Measurements from ENCODE around the gene TEX35. TPM values are rescaled to one million over a fixed set of nuclear protein-coding genes. Genes with fewer than 3 reads are reported as not detected.

Gene TEX35
- not detected for total RNA-seq
- polyA plus RNA-seq: not detected
- long read RNA-seq, donor 1: 0 reads
- long read RNA-seq, donor 2: 0 reads

DNA sequence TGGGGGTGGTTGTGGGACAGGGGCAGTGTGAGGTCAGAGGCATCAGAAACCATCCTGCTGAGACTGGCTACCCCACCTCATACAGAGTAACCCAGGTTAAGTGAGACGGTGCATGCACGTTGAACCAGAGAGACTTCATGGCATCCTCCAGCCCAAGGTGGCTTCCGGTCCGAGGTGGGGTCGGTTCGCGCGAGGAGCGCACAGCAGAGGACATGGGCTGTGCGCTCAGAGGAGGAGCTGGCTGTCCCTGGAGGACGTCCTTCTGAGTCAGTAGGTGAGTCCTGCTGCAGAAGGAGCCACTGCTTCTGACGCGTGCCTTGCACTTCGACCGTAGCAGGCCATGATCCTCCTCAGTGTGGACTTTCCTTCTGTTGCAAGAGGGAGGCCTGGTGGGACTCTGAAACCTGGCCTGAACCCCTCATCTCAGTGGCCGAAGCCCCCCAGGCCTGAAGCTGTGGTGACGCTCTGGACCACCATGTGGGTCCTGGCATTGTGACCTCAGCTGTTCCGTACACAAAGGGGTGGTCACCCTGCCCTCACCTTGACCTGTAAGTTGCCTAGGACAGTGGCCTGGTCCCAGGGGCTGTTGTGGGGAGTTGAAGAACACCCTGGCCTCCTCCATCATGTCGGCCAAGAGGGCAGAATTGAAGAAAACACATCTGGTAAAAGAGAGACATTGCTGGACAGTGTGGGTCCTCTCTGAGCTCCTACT lies at the start of gene TEX35:
TEX35 (plus strand) TSS at position 544 of the 712 bp plus-strand sequence; CDS start at position 624, 80 bp downstream.
- Histone ChIP-seq H3K4me3 (ENCODE audit: low read length in 2 of 2) (no peak within 1 kb of the TSS), H3K27ac (ENCODE audit: low read depth in 1 of 2, low read length in 2 of 2) (no peak within 1 kb of the TSS), H3K9me3 (ENCODE audit: control insufficient read depth, low read length) (no peaks in the 10 kb centered on the region), H3K4me1 (ENCODE audit: control insufficient read depth in 1 of 2, insufficient read depth in 2 of 2, low read length in 2 of 2) (no peaks in the 10 kb centered on the region), H3K36me3 (ENCODE audit: control insufficient read depth in 1 of 2, insufficient read depth in 2 of 2, low read length in 1 of 2) (no peaks in the 10 kb centered on the region), H3K27me3 (ENCODE audit: control insufficient read depth in 1 of 2, insufficient read depth in 2 of 2, low read length in 1 of 2) (no peaks in the 10 kb centered on the region)
- intact Hi-C loops (cut with DNase I): no loop called here
- 96 to 98% methylated on average over 19 of the region's 19 CpGs for WGBS, 2 donors
- ATAC-seq (ENCODE audit: low FRiP score): no peak
- DNase-seq: peak in 1 of 2 donors; percentile 65

- no peaks in the 10 kb centered on the region for H3K9me3 ChIP-seq (ENCODE audit: control insufficient read depth, low read length)
- H3K27me3 ChIP-seq (ENCODE audit: control insufficient read depth in 1 of 2, insufficient read depth in 2 of 2, low read length in 1 of 2): no peaks in the 10 kb centered on the region
- WGBS, 2 donors: 70 to 87% methylated on average over 1 of the region's 1 CpG
- no peak for ATAC-seq (ENCODE audit: low FRiP score)
- no peak for DNase-seq
- no peak overlapping the region for H3K4me3 ChIP-seq (ENCODE audit: low read length in 2 of 2)
- no peaks in the 10 kb centered on the region for H3K4me1 ChIP-seq (ENCODE audit: control insufficient read depth in 1 of 2, insufficient read depth in 2 of 2, low read length in 2 of 2)
- intact Hi-C loops (cut with DNase I): no loop called here
- no peak overlapping the region for H3K27ac ChIP-seq (ENCODE audit: low read depth in 1 of 2, low read length in 2 of 2)
- peaks cover 0 to 6% of the 10 kb centered on the region in 2 donors for H3K36me3 ChIP-seq (ENCODE audit: control insufficient read depth in 1 of 2, insufficient read depth in 2 of 2, low read length in 1 of 2)
These were observed 48.8 kb upstream of the TEX35 start for GRCh38 chr1:178464141-178464540.

GRCh38 chr1:178464566-178464965 lies 48.3 kb upstream of the TEX35 start:
- Histone ChIP-seq H3K36me3 (ENCODE audit: control insufficient read depth in 1 of 2, insufficient read depth in 2 of 2, low read length in 1 of 2) (peaks cover 4 to 6% of the 10 kb centered on the region in 2 donors), H3K9me3 (ENCODE audit: control insufficient read depth, low read length) (no peaks in the 10 kb centered on the region), H3K27ac (ENCODE audit: low read depth in 1 of 2, low read length in 2 of 2) (no peak overlapping the region), H3K4me1 (ENCODE audit: control insufficient read depth in 1 of 2, insufficient read depth in 2 of 2, low read length in 2 of 2) (no peaks in the 10 kb centered on the region), H3K27me3 (ENCODE audit: control insufficient read depth in 1 of 2, insufficient read depth in 2 of 2, low read length in 1 of 2) (no peaks in the 10 kb centered on the region), H3K4me3 (ENCODE audit: low read length in 2 of 2) (no peak overlapping the region)
- ATAC-seq (ENCODE audit: low FRiP score) (no peak), DNase-seq (no peak)
- intact Hi-C loops (cut with DNase I): no loop called here

DNA sequence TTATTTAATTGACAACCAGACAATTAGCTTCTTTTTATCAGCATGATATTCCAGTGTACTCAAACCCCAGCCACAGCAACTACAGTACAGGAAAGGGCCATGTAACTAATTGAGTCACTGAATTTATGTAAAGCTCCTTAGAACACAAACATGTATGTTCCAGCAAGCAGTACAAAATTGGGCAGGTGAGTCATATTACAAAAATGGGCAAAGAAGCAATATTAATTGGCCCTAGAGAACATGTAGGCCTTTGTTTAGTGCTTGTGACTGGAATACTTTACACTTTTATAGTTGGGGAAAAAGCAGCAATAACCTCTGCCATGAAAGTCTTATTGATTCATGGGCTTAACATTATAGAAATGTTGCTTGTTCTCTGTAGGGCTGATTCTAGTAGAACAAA lies 47.9 kb upstream of the TEX35 start:
- peaks cover 4 to 6% of the 10 kb centered on the region in 2 donors for H3K36me3 ChIP-seq (ENCODE audit: control insufficient read depth in 1 of 2, insufficient read depth in 2 of 2, low read length in 1 of 2)
- no peaks in the 10 kb centered on the region for H3K27me3 ChIP-seq (ENCODE audit: control insufficient read depth in 1 of 2, insufficient read depth in 2 of 2, low read length in 1 of 2)
- no peak overlapping the region for H3K4me3 ChIP-seq (ENCODE audit: low read length in 2 of 2)
- H3K9me3 ChIP-seq (ENCODE audit: control insufficient read depth, low read length): no peaks in the 10 kb centered on the region
- no peaks in the 10 kb centered on the region for H3K4me1 ChIP-seq (ENCODE audit: control insufficient read depth in 1 of 2, insufficient read depth in 2 of 2, low read length in 2 of 2)
- DNase-seq: no peak
- H3K27ac ChIP-seq (ENCODE audit: low read depth in 1 of 2, low read length in 2 of 2): no peak overlapping the region
- no peak for ATAC-seq (ENCODE audit: low FRiP score)
- intact Hi-C loops (cut with DNase I): no loop called here

- intact Hi-C loops (cut with DNase I): no loop called here
- H3K4me3 ChIP-seq (ENCODE audit: low read length in 2 of 2): no peak overlapping the region
- H3K27ac ChIP-seq (ENCODE audit: low read depth in 1 of 2, low read length in 2 of 2): no peak overlapping the region
- ATAC-seq (ENCODE audit: low FRiP score): no peak
- H3K27me3 ChIP-seq (ENCODE audit: control insufficient read depth in 1 of 2, insufficient read depth in 2 of 2, low read length in 1 of 2): no peaks in the 10 kb centered on the region
- H3K9me3 ChIP-seq (ENCODE audit: control insufficient read depth, low read length): no peaks in the 10 kb centered on the region
- peaks cover 4 to 7% of the 10 kb centered on the region in 2 donors for H3K36me3 ChIP-seq (ENCODE audit: control insufficient read depth in 1 of 2, insufficient read depth in 2 of 2, low read length in 1 of 2)
- H3K4me1 ChIP-seq (ENCODE audit: control insufficient read depth in 1 of 2, insufficient read depth in 2 of 2, low read length in 2 of 2): no peaks in the 10 kb centered on the region
- DNase-seq: no peak
These were observed 45.1 kb upstream of the TEX35 start for GRCh38 chr1:178467837-178468236.

GRCh38 chr1:178470411-178470960 lies 42.4 kb upstream of the TEX35 start:
- intact Hi-C loops (cut with DNase I): no loop called here
- H3K4me1 ChIP-seq (ENCODE audit: control insufficient read depth in 1 of 2, insufficient read depth in 2 of 2, low read length in 2 of 2): no peaks in the 10 kb centered on the region
- ATAC-seq (ENCODE audit: low FRiP score): no peak
- no peaks in the 10 kb centered on the region for H3K27me3 ChIP-seq (ENCODE audit: control insufficient read depth in 1 of 2, insufficient read depth in 2 of 2, low read length in 1 of 2)
- no peak overlapping the region for H3K4me3 ChIP-seq (ENCODE audit: low read length in 2 of 2)
- H3K27ac ChIP-seq (ENCODE audit: low read depth in 1 of 2, low read length in 2 of 2): no peak overlapping the region
- no peak for DNase-seq
- peaks cover 6 to 10% of the 10 kb centered on the region in 2 donors for H3K36me3 ChIP-seq (ENCODE audit: control insufficient read depth in 1 of 2, insufficient read depth in 2 of 2, low read length in 1 of 2)
- H3K9me3 ChIP-seq (ENCODE audit: control insufficient read depth, low read length): no peaks in the 10 kb centered on the region
- WGBS, 2 donors: 83 to 87% methylated on average over 5 of the region's 5 CpGs

DNA sequence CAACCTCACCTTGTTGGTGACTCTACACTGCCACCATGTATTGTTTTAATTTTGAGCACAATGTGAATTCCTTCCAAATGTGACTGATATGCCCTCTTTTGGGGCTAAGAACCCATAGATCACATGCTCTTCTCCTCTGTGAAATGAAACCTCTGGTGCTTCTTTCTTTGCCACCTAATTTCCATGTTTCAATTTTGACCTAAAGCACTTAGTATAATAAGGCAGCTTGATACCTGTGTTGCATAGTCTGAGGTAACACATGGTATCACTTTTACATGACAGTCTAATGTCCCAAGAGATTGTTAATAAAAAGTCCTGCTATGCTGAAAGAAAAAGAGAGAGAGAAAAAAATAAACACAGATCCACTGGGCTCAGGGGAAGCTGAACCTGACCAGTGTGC lies 40.4 kb upstream of the TEX35 start:
- H3K4me3 ChIP-seq (ENCODE audit: low read length in 2 of 2): no peak overlapping the region
- DNase-seq: no peak
- no peaks in the 10 kb centered on the region for H3K27me3 ChIP-seq (ENCODE audit: control insufficient read depth in 1 of 2, insufficient read depth in 2 of 2, low read length in 1 of 2)
- H3K4me1 ChIP-seq (ENCODE audit: control insufficient read depth in 1 of 2, insufficient read depth in 2 of 2, low read length in 2 of 2): no peaks in the 10 kb centered on the region
- intact Hi-C loops (cut with DNase I): no loop called here
- peaks cover 6 to 7% of the 10 kb centered on the region in 2 donors for H3K36me3 ChIP-seq (ENCODE audit: control insufficient read depth in 1 of 2, insufficient read depth in 2 of 2, low read length in 1 of 2)
- no peak for ATAC-seq (ENCODE audit: low FRiP score)
- no peak overlapping the region for H3K27ac ChIP-seq (ENCODE audit: low read depth in 1 of 2, low read length in 2 of 2)
- H3K9me3 ChIP-seq (ENCODE audit: control insufficient read depth, low read length): no peaks in the 10 kb centered on the region

GRCh38 chr1:178477373-178477772 lies 35.5 kb upstream of the TEX35 start:
- no peaks in the 10 kb centered on the region for H3K4me1 ChIP-seq (ENCODE audit: control insufficient read depth in 1 of 2, insufficient read depth in 2 of 2, low read length in 2 of 2)
- ATAC-seq (ENCODE audit: low FRiP score) (no peak), DNase-seq (no peak)
- H3K27ac ChIP-seq (ENCODE audit: low read depth in 1 of 2, low read length in 2 of 2): no peak overlapping the region
- peaks cover 3 to 4% of the 10 kb centered on the region in 2 donors for H3K36me3 ChIP-seq (ENCODE audit: control insufficient read depth in 1 of 2, insufficient read depth in 2 of 2, low read length in 1 of 2)
- H3K9me3 ChIP-seq (ENCODE audit: control insufficient read depth, low read length): no peaks in the 10 kb centered on the region
- intact Hi-C loops (cut with DNase I): no loop called here
- H3K27me3 ChIP-seq (ENCODE audit: control insufficient read depth in 1 of 2, insufficient read depth in 2 of 2, low read length in 1 of 2): no peaks in the 10 kb centered on the region
- 82 to 83% methylated on average over 4 of the region's 4 CpGs for WGBS, 2 donors
- no peak overlapping the region for H3K4me3 ChIP-seq (ENCODE audit: low read length in 2 of 2)

DNA sequence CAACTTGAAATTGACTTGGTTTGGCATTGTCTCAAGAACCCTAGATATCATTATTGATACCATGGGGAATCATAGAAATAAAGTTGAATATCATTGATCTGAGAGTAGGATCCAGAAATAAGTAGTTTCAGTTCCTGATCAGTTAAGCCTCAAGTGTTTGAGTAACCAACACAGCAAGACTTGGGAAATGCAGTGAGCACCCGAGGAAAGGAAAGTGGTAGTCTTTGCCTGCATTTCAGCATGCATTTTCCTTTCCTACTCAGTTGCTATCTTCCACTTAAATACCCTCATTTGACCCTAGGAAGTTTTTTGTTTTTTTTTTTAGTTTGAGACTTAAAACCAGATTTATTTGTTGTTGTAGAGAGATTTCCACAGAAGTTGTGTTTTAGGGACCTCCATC lies 35.1 kb upstream of the TEX35 start:
- DNase-seq: no peak
- 46 to 63% methylated on average over 1 of the region's 1 CpG for WGBS, 2 donors
- Histone ChIP-seq H3K36me3 (ENCODE audit: control insufficient read depth in 1 of 2, insufficient read depth in 2 of 2, low read length in 1 of 2) (peaks cover 3 to 4% of the 10 kb centered on the region in 2 donors), H3K4me3 (ENCODE audit: low read length in 2 of 2) (no peak overlapping the region), H3K27ac (ENCODE audit: low read depth in 1 of 2, low read length in 2 of 2) (no peak overlapping the region), H3K27me3 (ENCODE audit: control insufficient read depth in 1 of 2, insufficient read depth in 2 of 2, low read length in 1 of 2) (no peaks in the 10 kb centered on the region), H3K4me1 (ENCODE audit: control insufficient read depth in 1 of 2, insufficient read depth in 2 of 2, low read length in 2 of 2) (no peaks in the 10 kb centered on the region), H3K9me3 (ENCODE audit: control insufficient read depth, low read length) (no peaks in the 10 kb centered on the region)
- intact Hi-C loops (cut with DNase I): no loop called here
- no peak for ATAC-seq (ENCODE audit: low FRiP score)
